GM12801 (cell line): ENCODE data around the gene HOPX.

Source experiments
- CTCF ChIP-seq: IDR thresholded peaks from one replicate; pipeline ENCODE4 v1.5.1; 2011; ENCODE audit warnings: control low read depth; ENCODE audit not compliant: insufficient read length; ENCODE audit errors: extremely low read depth

The HOPX gene

DNA sequence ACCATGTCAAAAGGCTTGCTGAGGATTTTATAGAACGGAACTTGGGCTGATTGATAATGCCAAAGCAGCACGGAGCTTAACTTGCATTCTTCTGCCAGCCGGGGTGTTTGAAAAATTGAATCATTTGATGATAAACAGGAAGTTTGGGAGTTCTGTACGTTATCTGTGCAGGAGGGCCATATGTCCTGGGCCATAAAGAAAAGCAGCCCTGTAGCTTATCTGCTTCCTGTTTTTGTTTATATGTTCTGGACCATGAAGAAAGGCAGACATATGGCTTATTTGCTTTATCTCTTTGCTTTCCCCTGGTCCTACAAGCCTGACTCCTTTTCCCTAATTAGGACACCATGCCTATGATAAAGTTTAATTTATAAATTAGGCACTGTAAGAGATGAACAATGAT, 62.4 kb downstream of the HOPX start:
- TF ChIP-seq CTCF: no peak

- no peak for TF ChIP-seq CTCF
Measured at GRCh38 chr4:56613101-56613862, 67.8 kb downstream of the HOPX start.

DNA sequence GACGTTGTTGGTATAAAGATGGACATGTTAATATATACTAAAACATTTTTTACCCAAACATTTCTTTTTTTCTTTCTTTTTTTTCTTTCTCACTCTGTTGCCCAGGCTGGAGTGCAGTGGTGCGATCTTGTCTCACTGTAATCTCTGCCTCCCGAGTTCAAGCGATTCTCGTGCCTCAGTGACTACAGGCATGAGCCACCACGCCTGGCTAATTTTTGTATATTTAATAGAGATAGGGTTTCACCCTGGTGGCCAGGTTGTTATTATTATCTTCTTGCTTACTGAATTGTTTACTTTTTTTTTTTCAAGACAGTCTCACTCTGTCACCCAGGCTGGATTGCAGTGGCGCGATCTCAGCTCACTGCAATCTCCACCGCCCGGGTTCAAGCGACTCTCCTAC, 68.8 kb downstream of the HOPX start:
- no peak for TF ChIP-seq CTCF

DNA sequence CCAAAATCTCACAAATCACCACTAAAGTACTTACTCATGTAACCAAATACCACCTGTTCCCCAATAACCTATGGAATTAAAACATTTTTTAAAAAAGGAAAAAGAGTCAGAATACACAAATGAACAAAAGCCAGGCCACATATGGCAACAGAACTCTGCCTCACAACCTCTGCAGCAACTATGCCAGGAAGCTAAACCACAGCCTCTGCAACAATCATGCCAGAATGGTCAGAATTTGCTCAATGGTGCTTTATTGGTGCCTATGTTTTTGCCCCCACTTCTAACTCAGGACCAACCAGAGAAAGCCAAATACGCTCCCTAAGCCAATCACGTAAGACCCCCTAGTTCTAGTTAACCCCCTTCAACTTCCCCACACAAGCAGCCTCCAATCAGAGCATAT, 69.6 kb downstream of the HOPX start:
- no peak for TF ChIP-seq CTCF

DNA sequence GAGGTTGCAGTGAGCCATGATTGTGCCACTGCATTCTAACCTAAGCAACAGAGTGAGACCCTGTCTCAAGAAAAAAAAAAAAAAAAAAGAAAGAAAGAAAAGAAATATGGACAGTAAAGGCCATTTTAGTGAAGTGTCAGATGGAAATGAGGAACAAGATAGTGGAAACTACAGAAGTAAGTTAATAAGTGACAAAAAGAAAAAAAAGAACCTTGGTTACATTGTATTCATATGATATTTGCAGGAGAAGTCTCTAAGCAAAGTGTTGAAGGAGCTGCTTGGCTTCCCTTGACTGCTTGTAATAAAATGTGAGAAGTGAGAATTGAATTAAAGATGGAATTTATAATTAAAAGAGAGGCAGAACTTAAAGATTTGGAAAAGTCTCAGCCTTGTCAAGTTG, 73.2 kb downstream of the HOPX start:
- no peak for TF ChIP-seq CTCF

DNA sequence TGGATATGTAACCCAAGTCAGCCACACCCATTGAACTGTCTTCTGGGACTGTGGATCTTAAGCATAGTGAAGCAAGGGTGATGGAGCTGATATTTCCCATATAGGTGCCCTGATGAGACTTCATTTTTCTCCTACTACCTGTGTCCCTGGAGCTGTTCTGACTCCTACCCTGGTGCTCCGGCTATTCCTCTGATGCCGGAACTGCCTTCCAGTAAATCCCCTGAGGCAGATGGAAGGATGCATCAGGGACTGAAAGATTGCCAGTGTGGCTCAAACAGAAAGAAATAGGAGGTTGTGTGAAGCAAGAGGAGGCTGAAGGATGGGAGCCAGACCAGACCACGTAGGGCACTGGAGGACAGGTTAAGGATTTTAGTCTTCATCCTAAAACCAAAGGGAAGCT, 74.7 kb downstream of the HOPX start:
- no peak for TF ChIP-seq CTCF

DNA sequence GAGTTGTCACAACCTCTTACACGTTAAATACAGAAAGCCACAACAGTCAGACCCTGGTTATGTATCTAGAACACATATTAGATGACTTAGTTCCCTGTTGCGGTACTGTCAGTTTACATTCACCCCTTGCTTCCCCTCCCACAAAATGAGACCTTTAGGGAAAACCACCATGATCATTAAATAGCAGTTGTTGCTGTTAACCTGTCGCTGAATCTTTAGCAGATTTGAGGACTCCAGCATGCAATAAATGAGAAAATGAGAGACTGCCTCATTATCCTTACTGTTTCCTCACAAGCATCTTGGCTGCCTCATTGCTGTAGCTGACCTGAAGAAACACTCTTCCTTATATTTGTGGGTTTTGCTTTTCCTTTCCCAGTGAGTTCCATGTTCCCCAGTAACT, 77.8 kb downstream of the HOPX start:
- no peak for TF ChIP-seq CTCF
